Fibroblast of lung (primary cell): ENCODE data around the gene G6PD. TPM values are rescaled to one million over a fixed set of nuclear protein-coding genes. Genes with fewer than 3 reads are reported as not detected.
A peak's percentile ranks its signal among the peaks of the same experiment; 100 is the strongest.

Experiments
- DNase-seq, 2 donors: peaks; one replicate each; pipeline versions ENCODE4 v3.0.0 to v3.0.0-alpha.2; 2010; ENCODE audit warnings: low read depth in 2 of 2
- H2AFZ ChIP-seq: 2 replicates; pipeline ENCODE4 v1.5.1; 2012; ENCODE audit warnings: low read length, control low read depth, inconsistent platforms
- H3K27ac ChIP-seq: 2 replicates; pipeline ENCODE4 v1.5.1; 2011; ENCODE audit warnings: low read length, control low read depth; ENCODE audit not compliant: insufficient read depth
- H3K27me3 ChIP-seq: 2 replicates; pipeline ENCODE4 v1.5.1; 2011; ENCODE audit warnings: mild to moderate bottlenecking, low read length; ENCODE audit not compliant: control insufficient read depth, insufficient read depth
- H3K36me3 ChIP-seq: 2 replicates; pipeline ENCODE4 v1.5.1; 2011; ENCODE audit warnings: low read length; ENCODE audit not compliant: control insufficient read depth, insufficient read depth
- H3K4me1 ChIP-seq: 2 replicates; pipeline ENCODE4 v1.5.1; 2011; ENCODE audit warnings: low read length; ENCODE audit not compliant: control insufficient read depth, insufficient read depth; ENCODE audit errors: extremely low read depth
- H3K4me2 ChIP-seq: 2 replicates; pipeline ENCODE4 v1.5.1; 2011; ENCODE audit warnings: low read length, control low read depth; ENCODE audit not compliant: insufficient read depth; ENCODE audit errors: extremely low read depth
- H3K4me3 ChIP-seq, 4 experiments: fragments of 200-600 bp in 1 of 4; sonication (generic) in 1 of 4; replicated peaks in 1 of 4; 2 replicates each; pipeline ENCODE4 v1.5.1; 2011 to 2016; ENCODE audit warnings: low read length in 4 of 4, low read depth in 3 of 4, mild to moderate bottlenecking in 3 of 4, control low read depth in 2 of 4, inconsistent platforms in 1 of 4, mixed read lengths in 1 of 4; ENCODE audit not compliant: insufficient read depth in 1 of 4; ENCODE audit errors: control extremely low read depth in 1 of 4
- H3K79me2 ChIP-seq: 2 replicates; pipeline ENCODE4 v1.5.1; 2012; ENCODE audit warnings: mild to moderate bottlenecking, low read length, inconsistent platforms; ENCODE audit not compliant: control insufficient read depth, insufficient read depth
- H3K9ac ChIP-seq: 2 replicates; pipeline ENCODE4 v1.5.1; 2011; ENCODE audit warnings: mild to moderate bottlenecking, low read length, control low read depth; ENCODE audit not compliant: insufficient read depth
- H3K9me3 ChIP-seq: 2 replicates; pipeline ENCODE4 v1.5.1; 2012; ENCODE audit warnings: low read depth, low read length; ENCODE audit not compliant: control insufficient read depth, insufficient read depth
- H4K20me1 ChIP-seq: 2 replicates; pipeline ENCODE4 v1.5.1; 2011; ENCODE audit warnings: low read length; ENCODE audit not compliant: control insufficient read depth, insufficient read depth; ENCODE audit errors: extremely low read depth
- EZH2 ChIP-seq: IDR thresholded peaks from 2 replicates; pipeline ENCODE4 v1.5.1; 2012; ENCODE audit warnings: low read length, control low read depth, mild to moderate bottlenecking; ENCODE audit errors: missing control alignments
- polyA plus RNA-seq, 2 donors: library from polyadenylated mRNA; depleted of rRNA in 1 of 2; stranded (reverse) in 1 of 2; unstranded in 1 of 2; fragments of >200 nt; gene quantifications; 2 replicates each; pipeline ENCODE4 v1.2.1, GENCODE V29; 2011 to 2012; ENCODE audit warnings: missing spikeins in 1 of 2
- total RNA-seq: library from RNA; depleted of rRNA; stranded (reverse); fragments of >200 nt; gene quantifications from 2 replicates; pipeline ENCODE4 v1.2.1, GENCODE V29; 2014
- TF ChIP-seq, protein P1 (sequence below), 2 donors: IDR thresholded peaks in 1 of 2; conservative IDR thresholded peaks in 1 of 2; 1 replicate in 1 of 2; 2 replicates in 1 of 2; pipeline ENCODE4 v1.5.1; 2011 to 2012; ENCODE audit warnings: low read length in 2 of 2, control low read depth in 1 of 2, inconsistent platforms in 1 of 2, low read depth in 1 of 2, mild to moderate bottlenecking in 1 of 2

G6PD gene
- total and polyA plus RNA-seq, 2 donors (not counting 1 experiment from before 2014, with no cell fraction given) = 86.2 to 109 TPM

DNA sequence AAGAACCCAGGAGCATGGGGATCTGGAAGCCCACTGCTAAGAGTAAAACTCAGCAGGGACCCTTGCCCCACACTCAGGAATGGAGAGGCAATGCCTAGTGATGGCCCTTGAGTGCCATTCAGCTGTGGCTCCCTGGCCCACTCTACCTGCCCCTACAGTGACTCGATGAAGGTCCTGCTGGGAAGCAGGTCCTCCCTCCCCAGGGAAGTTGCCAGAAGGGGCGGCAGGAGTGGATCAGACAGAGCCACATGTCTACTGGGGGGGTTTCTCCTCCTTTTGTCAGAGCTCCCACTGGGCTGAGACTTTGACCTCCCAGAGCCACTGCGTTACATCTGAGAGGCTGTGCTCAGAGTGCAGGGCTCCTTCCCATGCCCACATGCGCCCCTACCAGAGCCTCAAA lies 57.5 kb downstream of the G6PD start:
- TF ChIP-seq, protein P1, sequence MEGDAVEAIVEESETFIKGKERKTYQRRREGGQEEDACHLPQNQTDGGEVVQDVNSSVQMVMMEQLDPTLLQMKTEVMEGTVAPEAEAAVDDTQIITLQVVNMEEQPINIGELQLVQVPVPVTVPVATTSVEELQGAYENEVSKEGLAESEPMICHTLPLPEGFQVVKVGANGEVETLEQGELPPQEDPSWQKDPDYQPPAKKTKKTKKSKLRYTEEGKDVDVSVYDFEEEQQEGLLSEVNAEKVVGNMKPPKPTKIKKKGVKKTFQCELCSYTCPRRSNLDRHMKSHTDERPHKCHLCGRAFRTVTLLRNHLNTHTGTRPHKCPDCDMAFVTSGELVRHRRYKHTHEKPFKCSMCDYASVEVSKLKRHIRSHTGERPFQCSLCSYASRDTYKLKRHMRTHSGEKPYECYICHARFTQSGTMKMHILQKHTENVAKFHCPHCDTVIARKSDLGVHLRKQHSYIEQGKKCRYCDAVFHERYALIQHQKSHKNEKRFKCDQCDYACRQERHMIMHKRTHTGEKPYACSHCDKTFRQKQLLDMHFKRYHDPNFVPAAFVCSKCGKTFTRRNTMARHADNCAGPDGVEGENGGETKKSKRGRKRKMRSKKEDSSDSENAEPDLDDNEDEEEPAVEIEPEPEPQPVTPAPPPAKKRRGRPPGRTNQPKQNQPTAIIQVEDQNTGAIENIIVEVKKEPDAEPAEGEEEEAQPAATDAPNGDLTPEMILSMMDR (conservative IDR thresholded peaks at IDR 0.05 in 1 of 2, IDR thresholded peaks at IDR 0.05 in 1 of 2; ENCODE audit: low read depth in 1 of 2, low read length in 2 of 2) = no peak
- TF ChIP-seq EZH2 = no peak
- H3K27ac ChIP-seq = no peak overlapping the region
- peak overlapping the region in 2 of 4 experiments; percentile 38 to 62 for H3K4me3 ChIP-seq
- peaks cover 2% of the 10 kb centered on the region for H3K4me1 ChIP-seq
- DNase-seq = no peak
- H3K4me2 ChIP-seq = peak overlapping the region; percentile 85
- peaks cover 5% of the 10 kb centered on the region for H3K36me3 ChIP-seq
- H3K9me3 ChIP-seq = no peaks in the 10 kb centered on the region
- peak overlapping the region; percentile 7 for H3K9ac ChIP-seq
- no peaks in the 10 kb centered on the region for H4K20me1 ChIP-seq
- H3K27me3 ChIP-seq = no peaks in the 10 kb centered on the region
- no peak overlapping the region for H2AFZ ChIP-seq
- H3K79me2 ChIP-seq = peaks cover 4% of the 10 kb centered on the region

DNA sequence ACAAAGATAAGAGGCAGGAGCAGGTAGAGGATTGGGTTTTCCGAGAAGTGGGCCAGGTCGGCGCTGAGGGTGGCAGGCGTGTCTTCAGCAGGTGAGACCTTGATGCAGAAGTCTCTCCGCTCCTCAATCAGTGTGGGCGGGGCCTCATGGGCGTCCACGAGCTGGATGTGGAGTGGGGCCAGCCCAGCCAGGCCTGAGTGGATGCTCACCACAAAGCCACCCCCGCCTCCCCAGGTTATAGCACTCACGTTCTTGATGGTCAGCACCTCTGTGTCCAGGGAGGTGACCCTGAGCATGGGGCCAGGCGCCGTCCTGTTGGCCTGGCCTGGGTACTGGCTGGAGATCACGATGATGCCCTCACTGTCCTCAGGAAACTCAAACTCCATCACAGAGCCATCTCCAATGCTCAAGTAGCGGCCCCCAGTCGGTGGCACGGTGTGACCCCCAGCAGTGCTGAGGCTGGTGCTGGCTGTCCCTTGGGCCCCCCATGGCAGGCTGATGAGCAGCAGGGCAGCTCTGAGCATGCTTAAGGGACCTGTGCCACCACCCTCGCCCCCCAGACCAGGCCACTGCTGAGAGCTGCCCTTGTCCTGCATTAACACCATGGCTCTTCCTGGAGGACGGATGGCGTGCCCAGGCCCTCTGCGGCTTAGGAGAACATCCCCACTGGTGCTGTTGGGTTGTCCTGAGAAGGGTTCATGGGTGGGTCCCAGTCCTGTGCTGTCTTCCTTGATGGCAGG lies 58.1 kb downstream of the G6PD start:
- no peak for TF ChIP-seq EZH2
- TF ChIP-seq, protein P1 (conservative IDR thresholded peaks at IDR 0.05 in 1 of 2, IDR thresholded peaks at IDR 0.05 in 1 of 2; ENCODE audit: low read depth in 1 of 2, low read length in 2 of 2) = no peak
- no peak for DNase-seq
- H3K79me2 ChIP-seq = peaks cover 4% of the 10 kb centered on the region
- H4K20me1 ChIP-seq = no peaks in the 10 kb centered on the region
- no peak overlapping the region for H3K9ac ChIP-seq
- H3K4me1 ChIP-seq = peaks cover 2% of the 10 kb centered on the region
- H3K4me2 ChIP-seq = no peak overlapping the region
- H3K27ac ChIP-seq = no peak overlapping the region
- no peaks in the 10 kb centered on the region for H3K27me3 ChIP-seq
- no peak overlapping the region for H2AFZ ChIP-seq
- H3K36me3 ChIP-seq = peaks cover 5% of the 10 kb centered on the region
- H3K9me3 ChIP-seq = no peaks in the 10 kb centered on the region
- H3K4me3 ChIP-seq = no peak overlapping the region

DNA sequence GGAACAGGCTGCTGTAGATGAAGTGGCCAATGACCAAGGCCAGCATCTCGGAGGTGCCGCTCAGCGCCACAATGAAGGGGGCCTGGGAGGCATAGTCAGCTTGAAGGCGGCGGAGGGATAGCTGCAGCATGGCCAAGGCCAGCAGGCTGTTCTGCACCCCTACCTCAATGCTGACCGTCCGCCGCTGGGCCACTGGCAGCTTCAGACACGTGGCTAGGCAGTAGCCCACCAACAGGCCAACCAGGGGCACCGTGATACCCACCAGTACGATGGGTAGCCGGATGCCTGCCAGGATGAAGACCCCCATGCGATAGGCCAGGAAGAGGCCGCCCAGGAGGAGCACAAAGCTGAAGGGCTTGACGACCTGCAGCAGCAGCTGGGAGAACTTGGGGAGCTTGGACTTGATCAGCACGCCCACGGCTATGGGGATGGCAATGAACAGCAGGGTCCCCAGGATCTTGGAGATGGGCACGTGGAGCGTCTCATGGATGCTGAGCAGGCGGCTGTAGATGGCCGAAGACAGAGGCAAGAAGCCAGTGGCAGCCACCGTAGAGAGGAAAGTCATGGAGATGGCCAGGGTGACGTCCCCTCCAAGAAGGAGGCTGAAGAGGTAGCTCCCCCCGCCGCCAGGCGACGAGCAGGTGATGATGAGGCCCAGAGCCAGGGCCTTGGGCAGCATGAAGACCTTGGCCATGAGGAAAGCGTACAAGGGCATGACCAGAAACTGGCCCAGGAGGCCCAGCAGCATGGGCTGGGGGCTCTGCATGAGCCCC lies 58.9 kb downstream of the G6PD start:
- Histone ChIP-seq H3K27ac (no peak overlapping the region), H3K4me1 (peaks cover 2% of the 10 kb centered on the region), H3K36me3 (peaks cover 5% of the 10 kb centered on the region), H3K9ac (no peak overlapping the region), H3K79me2 (peaks cover 4% of the 10 kb centered on the region), H4K20me1 (no peaks in the 10 kb centered on the region), H3K27me3 (no peaks in the 10 kb centered on the region), H2AFZ (no peak overlapping the region), H3K4me2 (no peak overlapping the region), H3K4me3 (no peak overlapping the region), H3K9me3 (no peaks in the 10 kb centered on the region)
- TF ChIP-seq EZH2 = no peak
- TF ChIP-seq, protein P1 (conservative IDR thresholded peaks at IDR 0.05 in 1 of 2, IDR thresholded peaks at IDR 0.05 in 1 of 2; ENCODE audit: low read depth in 1 of 2, low read length in 2 of 2) = no peak
- no peak for DNase-seq
